ENCODE data around the gene COPS7B. TPM values are rescaled to one million over a fixed set of nuclear protein-coding genes. Genes with fewer than 3 reads are reported as not detected.

The COPS7B gene
- 10 to 100 TPM; 20.8 to 48.6 (median 30.6) TPM for total RNA-seq
- 10 to 100 TPM; 33.9 to 44.7 (median 41.3) TPM for polyA plus RNA-seq
- long read RNA-seq, donor 1, transcript COPS7B-201 (7 exons, 2,544 nt): major isoform, 6 of 9 reads
- long read RNA-seq, donor 1, partial matches to known transcripts: 0 of 9 reads
- long read RNA-seq, donor 1, other reads (novel, unspliced or antisense): 0 of 9 reads
- long read RNA-seq, donor 2, partial matches to known transcripts: 0 of 5 reads
- long read RNA-seq, donor 2, other reads (novel, unspliced or antisense): 0 of 5 reads
- long read RNA-seq, donor 3, transcript COPS7B-201 (7 exons, 2,544 nt): major isoform, 5 of 7 reads
- long read RNA-seq, donor 3, partial matches to known transcripts: 0 of 7 reads
- long read RNA-seq, donor 3, other reads (novel, unspliced or antisense): 0 of 7 reads
- long read RNA-seq, donor 4, transcript COPS7B-201 (7 exons, 2,544 nt): major isoform, 7 of 17 reads
- long read RNA-seq, donor 4, transcript COPS7B-207 (7 exons, 1,103 nt): minor isoform, 6 of 17 reads
- long read RNA-seq, donor 4, partial matches to known transcripts: 1 of 17 reads
- long read RNA-seq, donor 4, other reads (novel, unspliced or antisense): 2 of 17 reads
- long read RNA-seq, donor 5, transcript COPS7B-201 (7 exons, 2,544 nt): major isoform, 27 of 62 reads
- long read RNA-seq, donor 5, transcript COPS7B-207 (7 exons, 1,103 nt): minor isoform, 22 of 62 reads
- long read RNA-seq, donor 5, partial matches to known transcripts: 3 of 62 reads
- long read RNA-seq, donor 5, other reads (novel, unspliced or antisense): 9 of 62 reads
- long read RNA-seq, donor 6, partial matches to known transcripts: 1 of 8 reads
- long read RNA-seq, donor 6, other reads (novel, unspliced or antisense): 3 of 8 reads
- long read RNA-seq, donor 7, partial matches to known transcripts: 0 of 4 reads
- long read RNA-seq, donor 7, other reads (novel, unspliced or antisense): 0 of 4 reads
- long read RNA-seq, donor 8, transcript COPS7B-201 (7 exons, 2,544 nt): major isoform, 14 of 19 reads
- long read RNA-seq, donor 8, partial matches to known transcripts: 0 of 19 reads
- long read RNA-seq, donor 8, other reads (novel, unspliced or antisense): 0 of 19 reads
- long read RNA-seq, donor 9, transcript COPS7B-201 (7 exons, 2,544 nt): major isoform, 13 of 16 reads
- long read RNA-seq, donor 9, partial matches to known transcripts: 0 of 16 reads
- long read RNA-seq, donor 9, other reads (novel, unspliced or antisense): 0 of 16 reads
- long read RNA-seq, donor 10, transcript COPS7B-201 (7 exons, 2,544 nt): major isoform, 6 of 10 reads
- long read RNA-seq, donor 10, partial matches to known transcripts: 0 of 10 reads
- long read RNA-seq, donor 10, other reads (novel, unspliced or antisense): 0 of 10 reads

GRCh38 chr2:231786177-231786916 is at the start of gene COPS7B:
COPS7B (plus strand) TSS chr2:231786445; CDS start chr2:231788571, 2,126 bp downstream.
- peak within 1 kb of the TSS in 3 of 4 donors; percentile 73 to 98 (median 74) for H3K4me3 ChIP-seq
- H3K27ac ChIP-seq: peak within 1 kb of the TSS in 3 of 5 donors; percentile 48 to 76 (median 72)
- H3K4me1 ChIP-seq (replicated peaks in 1 of 2): peaks cover 49 to 65% of the 10 kb centered on the region in 2 donors
- H3K9me3 ChIP-seq (replicated peaks in 1 of 3): no peaks in the 10 kb centered on the region
- WGBS, 4 donors: 0 to 1% (median 0%) methylated on average over 14 to 69 of the region's 69 CpGs
- TF ChIP-seq POLR2A (IDR thresholded peaks at IDR 0.05) (no peak), CTCF (IDR thresholded peaks at IDR 0.05) (peak in 2 of 6 experiments; percentile 7 to 15)
- intact Hi-C loops (cut with DNase I): no loop called here
- no peaks in the 10 kb centered on the region for H3K27me3 ChIP-seq
- H3K36me3 ChIP-seq (replicated peaks in 1 of 2): peaks cover 0 to 5% of the 10 kb centered on the region in 2 donors
- DNase-seq: peak; percentile 70 to 84 (median 77)

GRCh38 chr2:231737761-231738160 is 48.5 kb upstream of the COPS7B start:
- intact Hi-C loops (cut with DNase I): no loop called here

More at GRCh38 chr2:231737761-231738160, 48.5 kb upstream of the COPS7B start:
- H3K4me3 ChIP-seq: no peak overlapping the region
- peaks cover 0 to 16% of the 10 kb centered on the region in 2 donors for H3K36me3 ChIP-seq (replicated peaks in 1 of 2)
- no peaks in the 10 kb centered on the region for H3K4me1 ChIP-seq (replicated peaks in 1 of 2)
- H3K9me3 ChIP-seq (replicated peaks in 1 of 3): no peaks in the 10 kb centered on the region
- no peaks in the 10 kb centered on the region for H3K27me3 ChIP-seq
- no peak for DNase-seq
- WGBS, 4 donors: 91 to 96% (median 92%) methylated on average over 5 to 7 of the region's 7 CpGs
- TF ChIP-seq POLR2A (IDR thresholded peaks at IDR 0.05) (no peak), CTCF (IDR thresholded peaks at IDR 0.05) (no peak)
- H3K27ac ChIP-seq: no peak overlapping the region
